ENCODE data around the gene ZNRF2. TPM values are rescaled to one million over a fixed set of nuclear protein-coding genes. Genes with fewer than 3 reads are reported as not detected.

The ZNRF2 gene
- total and polyA plus RNA-seq, 2 experiments from 2014 or later = 18.6 to 46.7 TPM

DNA sequence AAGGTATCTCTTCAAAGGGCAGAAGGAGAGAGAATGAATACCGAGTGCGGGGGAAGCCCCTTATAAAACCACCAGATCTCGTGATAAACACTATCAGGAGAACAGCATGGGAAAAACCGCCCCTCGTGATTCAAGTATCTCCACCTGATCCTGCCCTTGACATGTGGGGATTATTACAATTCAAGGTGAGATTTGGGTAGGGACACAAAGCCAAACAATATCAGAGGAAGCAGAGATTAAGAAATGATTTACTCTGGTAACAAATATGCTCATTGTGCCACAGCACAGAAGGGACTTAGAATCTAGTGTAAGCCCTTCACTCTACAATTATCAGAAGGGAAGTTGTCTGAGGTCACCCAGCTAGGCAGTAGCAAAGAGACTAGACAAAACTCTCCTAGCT lies 40.1 kb upstream of the ZNRF2 start:
- H3K27ac ChIP-seq = no peak overlapping the region
- H3K27me3 ChIP-seq = no peaks in the 10 kb centered on the region
- peaks cover 25% of the 10 kb centered on the region for H3K4me1 ChIP-seq (ENCODE audit: low read depth)
- no peaks in the 10 kb centered on the region for H3K9me3 ChIP-seq (ENCODE audit: low read depth)
- H3K4me3 ChIP-seq = no peak overlapping the region
- DNase-seq (ENCODE audit: low read depth in 1 of 2, low spot score in 1 of 2) = no peak
- no peaks in the 10 kb centered on the region for H3K36me3 ChIP-seq
- TF ChIP-seq, protein P1, sequence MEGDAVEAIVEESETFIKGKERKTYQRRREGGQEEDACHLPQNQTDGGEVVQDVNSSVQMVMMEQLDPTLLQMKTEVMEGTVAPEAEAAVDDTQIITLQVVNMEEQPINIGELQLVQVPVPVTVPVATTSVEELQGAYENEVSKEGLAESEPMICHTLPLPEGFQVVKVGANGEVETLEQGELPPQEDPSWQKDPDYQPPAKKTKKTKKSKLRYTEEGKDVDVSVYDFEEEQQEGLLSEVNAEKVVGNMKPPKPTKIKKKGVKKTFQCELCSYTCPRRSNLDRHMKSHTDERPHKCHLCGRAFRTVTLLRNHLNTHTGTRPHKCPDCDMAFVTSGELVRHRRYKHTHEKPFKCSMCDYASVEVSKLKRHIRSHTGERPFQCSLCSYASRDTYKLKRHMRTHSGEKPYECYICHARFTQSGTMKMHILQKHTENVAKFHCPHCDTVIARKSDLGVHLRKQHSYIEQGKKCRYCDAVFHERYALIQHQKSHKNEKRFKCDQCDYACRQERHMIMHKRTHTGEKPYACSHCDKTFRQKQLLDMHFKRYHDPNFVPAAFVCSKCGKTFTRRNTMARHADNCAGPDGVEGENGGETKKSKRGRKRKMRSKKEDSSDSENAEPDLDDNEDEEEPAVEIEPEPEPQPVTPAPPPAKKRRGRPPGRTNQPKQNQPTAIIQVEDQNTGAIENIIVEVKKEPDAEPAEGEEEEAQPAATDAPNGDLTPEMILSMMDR (IDR thresholded peaks at IDR 0.05; ENCODE audit: low read depth, low read length) = no peak

DNA sequence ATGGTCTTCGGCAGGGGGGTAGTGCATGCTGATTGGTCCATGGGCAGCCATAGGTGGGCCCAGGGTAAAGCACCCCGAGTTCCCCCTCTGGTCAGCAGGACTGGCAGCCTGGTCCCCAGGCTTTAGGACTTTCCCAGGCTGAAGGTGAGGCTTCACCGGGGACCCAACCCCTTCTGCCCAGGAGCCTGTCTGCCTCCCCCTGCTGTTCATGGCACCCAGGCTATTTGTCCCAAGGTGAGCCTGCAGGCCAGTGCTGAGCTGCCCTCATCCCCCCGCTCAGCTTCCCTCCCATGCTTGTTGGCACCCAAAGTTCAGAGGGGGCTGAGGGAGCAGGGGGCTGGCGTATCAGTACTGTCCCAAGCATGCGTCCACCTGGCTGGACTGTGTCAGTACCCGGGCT lies 38.5 kb upstream of the ZNRF2 start:
- Histone ChIP-seq H3K36me3 (no peaks in the 10 kb centered on the region), H3K4me1 (ENCODE audit: low read depth) (peaks cover 32% of the 10 kb centered on the region), H3K27ac (no peak overlapping the region), H3K4me3 (no peak overlapping the region), H3K9me3 (ENCODE audit: low read depth) (no peaks in the 10 kb centered on the region), H3K27me3 (no peaks in the 10 kb centered on the region)
- no peak for DNase-seq (ENCODE audit: low read depth in 1 of 2, low spot score in 1 of 2)
- TF ChIP-seq, protein P1 (IDR thresholded peaks at IDR 0.05; ENCODE audit: low read depth, low read length) = no peak

- no peak for DNase-seq (ENCODE audit: low read depth in 1 of 2, low spot score in 1 of 2)
- TF ChIP-seq, protein P1 (IDR thresholded peaks at IDR 0.05; ENCODE audit: low read depth, low read length) = no peak
- H3K27ac ChIP-seq = no peak overlapping the region
- H3K4me3 ChIP-seq = no peak overlapping the region
- no peaks in the 10 kb centered on the region for H3K9me3 ChIP-seq (ENCODE audit: low read depth)
- H3K27me3 ChIP-seq = no peaks in the 10 kb centered on the region
- no peaks in the 10 kb centered on the region for H3K36me3 ChIP-seq
- H3K4me1 ChIP-seq (ENCODE audit: low read depth) = peaks cover 36% of the 10 kb centered on the region
Observed at GRCh38 chr7:30246392-30246791, 38.0 kb upstream of the ZNRF2 start.

DNA sequence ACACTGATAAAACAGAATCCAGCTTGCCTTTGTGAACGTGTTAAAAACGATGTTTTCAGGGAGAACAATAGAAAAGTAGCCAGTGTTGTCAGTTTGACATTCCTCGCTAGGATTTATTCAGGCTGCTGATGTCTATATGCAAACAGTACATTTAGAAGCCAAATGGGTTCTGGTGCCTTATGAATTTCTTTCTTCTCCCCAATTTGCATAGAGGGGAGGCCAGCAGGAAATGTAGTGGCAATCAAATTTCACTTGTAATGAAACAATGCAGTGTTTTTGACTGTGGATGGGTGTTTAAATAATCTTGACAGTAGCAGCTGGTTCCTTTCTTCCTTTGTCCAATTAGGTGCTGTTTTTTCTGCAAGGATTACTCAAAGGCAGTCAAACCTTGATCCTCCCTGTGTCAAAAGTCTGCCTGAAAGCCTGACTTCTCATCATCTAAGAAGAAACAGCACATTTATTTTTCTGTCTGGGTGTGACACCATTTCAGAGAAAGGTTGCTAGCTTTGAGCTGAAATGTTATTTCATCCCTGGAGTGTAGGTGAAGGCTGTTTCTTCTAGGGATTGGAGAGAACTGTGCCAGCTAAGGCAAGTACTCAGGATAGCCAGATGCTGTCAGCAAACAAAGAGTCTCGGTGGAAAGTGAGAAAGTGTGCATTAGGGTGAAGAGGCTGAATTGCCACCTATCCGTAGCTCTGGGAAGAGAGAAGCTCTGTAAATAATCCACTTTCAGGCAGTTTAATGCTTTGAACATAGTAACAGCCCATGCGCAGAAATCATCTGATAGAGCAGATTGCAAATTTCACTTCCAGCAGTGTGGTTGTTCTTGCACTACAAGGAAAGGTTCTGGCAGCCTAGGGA lies 36.6 kb upstream of the ZNRF2 start:
- TF ChIP-seq, protein P1 (IDR thresholded peaks at IDR 0.05; ENCODE audit: low read depth, low read length) = no peak
- no peak for DNase-seq (ENCODE audit: low read depth in 1 of 2, low spot score in 1 of 2)
- H3K9me3 ChIP-seq (ENCODE audit: low read depth) = no peaks in the 10 kb centered on the region
- H3K4me3 ChIP-seq = no peak overlapping the region
- H3K4me1 ChIP-seq (ENCODE audit: low read depth) = peaks cover 39% of the 10 kb centered on the region
- no peak overlapping the region for H3K27ac ChIP-seq
- no peaks in the 10 kb centered on the region for H3K27me3 ChIP-seq
- no peaks in the 10 kb centered on the region for H3K36me3 ChIP-seq

DNA sequence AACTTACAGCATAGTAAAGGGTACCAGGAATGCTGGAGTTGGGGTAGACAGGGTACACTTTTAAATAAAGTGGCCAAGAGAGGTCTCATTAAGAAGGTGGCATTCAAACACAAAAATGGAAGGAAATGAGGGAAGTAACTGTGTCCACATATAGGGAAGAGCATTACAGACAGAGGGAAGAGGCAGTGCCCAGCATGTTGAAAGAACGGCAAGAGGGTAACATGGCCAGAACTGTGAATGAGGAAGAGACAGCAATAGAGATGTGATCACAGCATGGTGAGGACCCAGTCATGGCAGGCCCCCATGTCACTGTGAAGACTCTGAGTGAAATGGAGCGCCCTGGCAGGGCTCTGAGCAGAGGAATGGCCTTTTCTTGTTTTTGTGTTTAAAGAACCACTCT lies 35.1 kb upstream of the ZNRF2 start:
- no peaks in the 10 kb centered on the region for H3K27me3 ChIP-seq
- H3K36me3 ChIP-seq = no peaks in the 10 kb centered on the region
- TF ChIP-seq, protein P1 (IDR thresholded peaks at IDR 0.05; ENCODE audit: low read depth, low read length) = no peak
- no peaks in the 10 kb centered on the region for H3K9me3 ChIP-seq (ENCODE audit: low read depth)
- no peak overlapping the region for H3K4me3 ChIP-seq
- H3K27ac ChIP-seq = no peak overlapping the region
- DNase-seq (ENCODE audit: low read depth in 1 of 2, low spot score in 1 of 2) = no peak
- peaks cover 53% of the 10 kb centered on the region for H3K4me1 ChIP-seq (ENCODE audit: low read depth)

All from cardiac muscle cell (in vitro differentiated cells and primary cell).